Naive thymus-derived CD8-positive, alpha-beta T cell (primary cell): ENCODE data around the gene ATP1B4. TPM values are rescaled to one million over a fixed set of nuclear protein-coding genes. Genes with fewer than 3 reads are reported as not detected.

ENCODE experiments used
- ATAC-seq, 2 donors: fragments of 150-1000 bp; cut with Tn5 transposase in 1 of 2; sonication (Bioruptor Pico), chemical (Tn5 transposase) in 1 of 2; 1 replicate in 1 of 2; 2 replicates in 1 of 2; pipeline ENCODE4 v1.10.0; 2021; ENCODE audit warnings: mild to moderate bottlenecking in 2 of 2, moderate library complexity in 2 of 2
- POLR2A ChIA-PET: fragments of 350-600 bp; sonication (Branson Sonifier 250); formaldehyde crosslinking; loops from one replicate; lab custom pipeline; 2021; ENCODE audit warnings: antibody characterized with exemption; lab: Charles Lee
- DNase-seq, 10 donors: peaks; one replicate each; pipeline versions ENCODE4 v3.0.0 to v3.0.0-alpha.2; 2020 to 2022
- H3K27ac Mint-ChIP-seq, 10 donors: one replicate each; pipeline ENCODE4 v1.8.0; 2020 to 2022; ENCODE audit warnings: mild to moderate bottlenecking in 10 of 10, mixed read lengths in 10 of 10, moderate library complexity in 4 of 10, inconsistent platforms in 1 of 10
- H3K27me3 Mint-ChIP-seq, 5 donors: one replicate each; pipeline ENCODE4 v1.8.0; 2021 to 2022; ENCODE audit warnings: mixed read lengths in 5 of 5
- H3K36me3 Mint-ChIP-seq, 3 donors: one replicate each; pipeline ENCODE4 v1.8.0; 2020 to 2022; ENCODE audit warnings: mixed read lengths in 3 of 3, mild to moderate bottlenecking in 2 of 3, inconsistent platforms in 1 of 3
- H3K4me1 Mint-ChIP-seq, 4 donors: one replicate each; pipeline ENCODE4 v1.8.0; 2021 to 2022; ENCODE audit warnings: mixed read lengths in 4 of 4
- H3K4me3 Mint-ChIP-seq, 10 donors: one replicate each; pipeline ENCODE4 v1.8.0; 2020 to 2022; ENCODE audit warnings: mild to moderate bottlenecking in 10 of 10, mixed read lengths in 10 of 10, moderate library complexity in 6 of 10, inconsistent platforms in 1 of 10
- H3K9me3 Mint-ChIP-seq, 9 donors: one replicate each; pipeline ENCODE4 v1.8.0; 2020 to 2022; ENCODE audit warnings: mixed read lengths in 9 of 9, mild to moderate bottlenecking in 3 of 9, inconsistent platforms in 1 of 9, moderate library complexity in 1 of 9
- polyA plus RNA-seq, 3 donors: library from polyadenylated mRNA; unstranded; fragments of 300-500 nt; fragmentation: Illumina TruSeq; gene quantifications; one replicate each; pipeline ENCODE4 v1.2.3, GENCODE V29; 2021
- total RNA-seq, 8 experiments: library from RNA in 2 of 8; stranded (reverse) in 2 of 8; gene quantifications; one replicate each; pipeline ENCODE4 v1.2.3 and lab custom pipeline; 2021 to 2026

ATP1B4 gene
- total and polyA plus RNA-seq, 5 experiments from 2014 or later = not detected

GRCh38 chrX:120350450-120351138, 11.3 kb upstream of the ATP1B4 start:
- no peak for ATAC-seq
- peaks cover 0 to 9% (median 2%) of the 10 kb centered on the region in 9 donors for H3K9me3 Mint-ChIP-seq
- no peak for DNase-seq
- H3K36me3 Mint-ChIP-seq = no peaks in the 10 kb centered on the region
- H3K4me1 Mint-ChIP-seq = no peaks in the 10 kb centered on the region
- POLR2A ChIA-PET = no interaction called here
- H3K27me3 Mint-ChIP-seq = no peaks in the 10 kb centered on the region
- no peak overlapping the region for H3K27ac Mint-ChIP-seq
- H3K4me3 Mint-ChIP-seq = no peak overlapping the region

- ATAC-seq (no peak), DNase-seq (no peak)
- no peak overlapping the region for H3K4me3 Mint-ChIP-seq
- no peaks in the 10 kb centered on the region for H3K36me3 Mint-ChIP-seq
- POLR2A ChIA-PET = no interaction called here
- no peaks in the 10 kb centered on the region for H3K4me1 Mint-ChIP-seq
- no peak overlapping the region for H3K27ac Mint-ChIP-seq
- H3K9me3 Mint-ChIP-seq = peaks cover 0 to 2% (median 0%) of the 10 kb centered on the region in 9 donors
- H3K27me3 Mint-ChIP-seq = no peaks in the 10 kb centered on the region
Measured at GRCh38 chrX:120356084-120356483, 5.8 kb upstream of the ATP1B4 start.

GRCh38 chrX:120357186-120357585, 4.7 kb upstream of the ATP1B4 start:
- H3K4me3 Mint-ChIP-seq = no peak overlapping the region
- POLR2A ChIA-PET = no interaction called here
- no peaks in the 10 kb centered on the region for H3K9me3 Mint-ChIP-seq
- no peaks in the 10 kb centered on the region for H3K36me3 Mint-ChIP-seq
- no peak for ATAC-seq
- no peaks in the 10 kb centered on the region for H3K4me1 Mint-ChIP-seq
- H3K27me3 Mint-ChIP-seq = peaks cover 0 to 2% (median 0%) of the 10 kb centered on the region in 5 donors
- no peak overlapping the region for H3K27ac Mint-ChIP-seq
- DNase-seq = no peak

- no peak for ATAC-seq
- H3K9me3 Mint-ChIP-seq = no peaks in the 10 kb centered on the region
- H3K4me1 Mint-ChIP-seq = peaks cover 0 to 2% (median 0%) of the 10 kb centered on the region in 4 donors
- peak overlapping the region in 1 of 10 donors; percentile 90 for H3K27ac Mint-ChIP-seq
- DNase-seq = no peak
- POLR2A ChIA-PET = no interaction called here
- H3K4me3 Mint-ChIP-seq = no peak overlapping the region
- peaks cover 0 to 2% (median 0%) of the 10 kb centered on the region in 5 donors for H3K27me3 Mint-ChIP-seq
- no peaks in the 10 kb centered on the region for H3K36me3 Mint-ChIP-seq
Measured at GRCh38 chrX:120358737-120359456, 3.0 kb upstream of the ATP1B4 start.

- peak overlapping the region in 1 of 10 donors; percentile 49 for H3K27ac Mint-ChIP-seq
- no peaks in the 10 kb centered on the region for H3K36me3 Mint-ChIP-seq
- POLR2A ChIA-PET = no interaction called here
- H3K27me3 Mint-ChIP-seq = peaks cover 0 to 4% (median 0%) of the 10 kb centered on the region in 5 donors
- H3K9me3 Mint-ChIP-seq = no peaks in the 10 kb centered on the region
- no peak overlapping the region for H3K4me3 Mint-ChIP-seq
- peak in 1 of 2 donors; percentile 44 for ATAC-seq
- peaks cover 0 to 2% (median under 1%) of the 10 kb centered on the region in 4 donors for H3K4me1 Mint-ChIP-seq
- DNase-seq = peak in 8 of 10 donors; percentile 6 to 64 (median 20)
Measured at GRCh38 chrX:120365320-120365719, 3.4 kb downstream of the ATP1B4 start.

- peak overlapping the region in 1 of 10 donors; percentile 49 for H3K27ac Mint-ChIP-seq
- H3K27me3 Mint-ChIP-seq = peaks cover 0 to 4% (median 0%) of the 10 kb centered on the region in 5 donors
- no peak overlapping the region for H3K4me3 Mint-ChIP-seq
- peaks cover 0 to 2% (median under 1%) of the 10 kb centered on the region in 4 donors for H3K4me1 Mint-ChIP-seq
- ATAC-seq (no peak), DNase-seq (no peak)
- POLR2A ChIA-PET = no interaction called here
- H3K36me3 Mint-ChIP-seq = no peaks in the 10 kb centered on the region
- no peaks in the 10 kb centered on the region for H3K9me3 Mint-ChIP-seq
Measured at GRCh38 chrX:120365968-120366367, 4.1 kb downstream of the ATP1B4 start.

GRCh38 chrX:120366794-120367193, 4.9 kb downstream of the ATP1B4 start:
- peaks cover 0 to 2% (median under 1%) of the 10 kb centered on the region in 4 donors for H3K4me1 Mint-ChIP-seq

GRCh38 chrX:120367402-120368109, 5.7 kb downstream of the ATP1B4 start:
- DNase-seq (no peak), ATAC-seq (no peak)
- Mint-ChIP-seq H3K4me1 (peaks cover 0 to 2% (median under 1%) of the 10 kb centered on the region in 4 donors), H3K9me3 (no peaks in the 10 kb centered on the region), H3K36me3 (no peaks in the 10 kb centered on the region), H3K27ac (no peak overlapping the region), H3K27me3 (peaks cover 0 to 4% (median 0%) of the 10 kb centered on the region in 5 donors), H3K4me3 (no peak overlapping the region)
- POLR2A ChIA-PET = no interaction called here

More at GRCh38 chrX:120366794-120367193, 4.9 kb downstream of the ATP1B4 start:
- H3K4me3 Mint-ChIP-seq = no peak overlapping the region
- POLR2A ChIA-PET = no interaction called here
- no peak overlapping the region for H3K27ac Mint-ChIP-seq
- DNase-seq (no peak), ATAC-seq (no peak)
- H3K36me3 Mint-ChIP-seq = no peaks in the 10 kb centered on the region
- H3K27me3 Mint-ChIP-seq = peaks cover 0 to 4% (median 0%) of the 10 kb centered on the region in 5 donors
- no peaks in the 10 kb centered on the region for H3K9me3 Mint-ChIP-seq

- POLR2A ChIA-PET = no interaction called here
- no peak overlapping the region for H3K4me3 Mint-ChIP-seq
- ATAC-seq (no peak), DNase-seq (no peak)
- H3K9me3 Mint-ChIP-seq = no peaks in the 10 kb centered on the region
- no peaks in the 10 kb centered on the region for H3K27me3 Mint-ChIP-seq
- no peak overlapping the region for H3K27ac Mint-ChIP-seq
- no peaks in the 10 kb centered on the region for H3K36me3 Mint-ChIP-seq
- no peaks in the 10 kb centered on the region for H3K4me1 Mint-ChIP-seq
Measured at GRCh38 chrX:120372667-120373370, 10.9 kb downstream of the ATP1B4 start.

GRCh38 chrX:120377179-120377578, 15.3 kb downstream of the ATP1B4 start:
- Mint-ChIP-seq H3K4me1 (peaks cover 0 to 8% (median 6%) of the 10 kb centered on the region in 4 donors), H3K27me3 (peaks cover 0 to 1% (median 0%) of the 10 kb centered on the region in 5 donors), H3K27ac (peak overlapping the region in 1 of 10 donors; percentile 38), H3K9me3 (no peaks in the 10 kb centered on the region), H3K4me3 (no peak overlapping the region), H3K36me3 (no peaks in the 10 kb centered on the region)
- DNase-seq = no peak
- ATAC-seq = no peak
- POLR2A ChIA-PET = no interaction called here

- Mint-ChIP-seq H3K36me3 (no peaks in the 10 kb centered on the region), H3K27ac (no peak overlapping the region), H3K4me1 (peaks cover 0 to 8% (median 6%) of the 10 kb centered on the region in 4 donors), H3K27me3 (peaks cover 0 to 1% (median 0%) of the 10 kb centered on the region in 5 donors), H3K9me3 (no peaks in the 10 kb centered on the region), H3K4me3 (no peak overlapping the region)
- no peak for DNase-seq
- POLR2A ChIA-PET = interaction anchor here (1.2 kb wide), 1 partner anchor 33 kb away, joined by 4 read pairs; no protein-coding TSS in a partner anchor
- no peak for ATAC-seq
Measured at GRCh38 chrX:120377715-120378114, 15.8 kb downstream of the ATP1B4 start.

GRCh38 chrX:120378570-120378969, 16.7 kb downstream of the ATP1B4 start:
- no peak overlapping the region for H3K4me3 Mint-ChIP-seq
- H3K4me1 Mint-ChIP-seq = peaks cover 0 to 8% (median 6%) of the 10 kb centered on the region in 4 donors
- no peaks in the 10 kb centered on the region for H3K36me3 Mint-ChIP-seq
- DNase-seq = no peak
- POLR2A ChIA-PET = interaction anchor here (1.2 kb wide), 1 partner anchor 34 kb away, joined by 4 read pairs; no protein-coding TSS in a partner anchor
- no peak overlapping the region for H3K27ac Mint-ChIP-seq
- peaks cover 0 to 1% (median 0%) of the 10 kb centered on the region in 5 donors for H3K27me3 Mint-ChIP-seq
- ATAC-seq = no peak
- no peaks in the 10 kb centered on the region for H3K9me3 Mint-ChIP-seq
